SU-DHL-6 (cell line): Measurements from ENCODE around the gene DPP6.

ENCODE experiments used
- H2AFZ ChIP-seq: fragments of 200-600 bp; sonication (generic); 2 replicates; pipeline ENCODE4 v1.6.1; 2014; ENCODE audit warnings: low read depth, mild to moderate bottlenecking, moderate library complexity, mixed read lengths, antibody characterized with exemption, low read length; ENCODE audit not compliant: severe bottlenecking
- H3F3A ChIP-seq: fragments of 200-600 bp; shearing (Covaris generic); 2 replicates; pipeline ENCODE4 v1.6.0; 2016; ENCODE audit warnings: antibody characterized with exemption, mild to moderate bottlenecking; ENCODE audit not compliant: insufficient read depth
- H3K27ac ChIP-seq: fragments of 200-600 bp; sonication (generic); 2 replicates; pipeline ENCODE4 v1.5.1; 2016; ENCODE audit warnings: low read depth, mild to moderate bottlenecking, low read length, moderate library complexity, mixed read lengths
- H3K27me3 ChIP-seq: fragments of 200-600 bp; sonication (generic), shearing (Covaris generic); 2 replicates; pipeline ENCODE4 v1.6.0; 2014; ENCODE audit warnings: mild to moderate bottlenecking, low read length
- H3K36me3 ChIP-seq: fragments of 200-600 bp; sonication (generic); 2 replicates; pipeline ENCODE4 v1.6.1; 2014; ENCODE audit warnings: mild to moderate bottlenecking, low read length, mixed read lengths
- H3K4me2 ChIP-seq: fragments of 300-600, 200-600 bp; shearing (Covaris generic), sonication (generic); 2 replicates; pipeline ENCODE4 v1.6.0; 2014; ENCODE audit warnings: low read length, low read depth, mild to moderate bottlenecking; ENCODE audit not compliant: poor library complexity, severe bottlenecking
- H3K4me3 ChIP-seq: fragments of 200-600 bp; sonication (generic); 2 replicates; pipeline ENCODE4 v1.5.1; 2014; ENCODE audit warnings: antibody characterized with exemption, low read length, mild to moderate bottlenecking, mixed read lengths; ENCODE audit not compliant: insufficient read depth, poor library complexity, severe bottlenecking
- H3K79me2 ChIP-seq: fragments of 200-600 bp; sonication (generic); 2 replicates; pipeline ENCODE4 v1.6.1; 2014; ENCODE audit warnings: mild to moderate bottlenecking, low read length, moderate library complexity; ENCODE audit not compliant: insufficient read depth
- H3K9ac ChIP-seq: fragments of 200-600 bp; sonication (generic); 2 replicates; pipeline ENCODE4 v1.7.0; 2014; ENCODE audit warnings: mild to moderate bottlenecking, low read length
- H3K9me2 ChIP-seq: fragments of 200-600 bp; sonication (generic); replicated peaks from 2 replicates; pipeline ENCODE4 v1.6.1; 2014; ENCODE audit warnings: low read length; ENCODE audit not compliant: insufficient read depth
- H3K9me3 ChIP-seq: fragments of 200-600 bp; sonication (generic); 2 replicates; pipeline ENCODE4 v1.6.1; 2014; ENCODE audit warnings: low read length, mixed read lengths; ENCODE audit not compliant: insufficient read depth
- H4K20me1 ChIP-seq: fragments of 200-600 bp; sonication (generic); 2 replicates; pipeline ENCODE4 v1.6.1; 2014; ENCODE audit warnings: low read depth, mild to moderate bottlenecking, antibody characterized with exemption, low read length, moderate library complexity, mixed read lengths
- EZH2phosphoT487 ChIP-seq: fragments of 200-600 bp; sonication (generic), shearing (Covaris generic); conservative IDR thresholded peaks from 2 replicates; pipeline ENCODE4 v1.6.1; 2018; ENCODE audit warnings: mild to moderate bottlenecking, antibody characterized with exemption, low read length, moderate library complexity, mixed read lengths
- TF ChIP-seq, protein P1 (sequence below): fragments of 200-600 bp; sonication (generic); IDR thresholded peaks from one replicate; pipeline ENCODE4 v1.5.1; 2017; ENCODE audit warnings: antibody characterized with exemption, mild to moderate bottlenecking, low read length, moderate library complexity; ENCODE audit not compliant: insufficient read depth, poor library complexity, severe bottlenecking

DPP6 gene

DNA sequence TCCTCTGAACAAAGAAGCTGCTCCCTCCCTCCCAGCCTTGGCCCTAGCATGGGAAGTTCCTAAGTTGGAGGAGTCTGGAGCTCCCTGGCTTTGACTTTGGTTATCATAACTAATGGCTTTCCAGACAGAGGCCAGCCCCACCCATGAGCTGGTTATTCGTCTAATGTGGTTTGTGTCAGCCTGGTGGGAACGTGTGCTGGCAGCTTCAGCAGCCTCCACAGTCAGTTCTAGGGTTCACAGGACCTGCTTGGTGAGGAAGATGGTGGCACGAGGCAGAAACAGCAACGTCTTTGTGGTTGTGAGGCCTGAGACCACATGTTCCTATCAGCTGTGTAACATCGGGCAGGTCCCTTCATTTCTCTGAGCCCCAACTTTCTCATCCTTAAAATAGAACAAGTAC lies 847.7 kb downstream of the DPP6 start:
- H3K9me2 ChIP-seq: no peaks in the 10 kb centered on the region
- H3K4me2 ChIP-seq: no peak overlapping the region
- H3K4me3 ChIP-seq: no peak overlapping the region
- H3K9me3 ChIP-seq: no peaks in the 10 kb centered on the region
- no peak overlapping the region for H3K9ac ChIP-seq
- H3K36me3 ChIP-seq: no peaks in the 10 kb centered on the region
- no peak overlapping the region for H2AFZ ChIP-seq
- TF ChIP-seq, protein P1, sequence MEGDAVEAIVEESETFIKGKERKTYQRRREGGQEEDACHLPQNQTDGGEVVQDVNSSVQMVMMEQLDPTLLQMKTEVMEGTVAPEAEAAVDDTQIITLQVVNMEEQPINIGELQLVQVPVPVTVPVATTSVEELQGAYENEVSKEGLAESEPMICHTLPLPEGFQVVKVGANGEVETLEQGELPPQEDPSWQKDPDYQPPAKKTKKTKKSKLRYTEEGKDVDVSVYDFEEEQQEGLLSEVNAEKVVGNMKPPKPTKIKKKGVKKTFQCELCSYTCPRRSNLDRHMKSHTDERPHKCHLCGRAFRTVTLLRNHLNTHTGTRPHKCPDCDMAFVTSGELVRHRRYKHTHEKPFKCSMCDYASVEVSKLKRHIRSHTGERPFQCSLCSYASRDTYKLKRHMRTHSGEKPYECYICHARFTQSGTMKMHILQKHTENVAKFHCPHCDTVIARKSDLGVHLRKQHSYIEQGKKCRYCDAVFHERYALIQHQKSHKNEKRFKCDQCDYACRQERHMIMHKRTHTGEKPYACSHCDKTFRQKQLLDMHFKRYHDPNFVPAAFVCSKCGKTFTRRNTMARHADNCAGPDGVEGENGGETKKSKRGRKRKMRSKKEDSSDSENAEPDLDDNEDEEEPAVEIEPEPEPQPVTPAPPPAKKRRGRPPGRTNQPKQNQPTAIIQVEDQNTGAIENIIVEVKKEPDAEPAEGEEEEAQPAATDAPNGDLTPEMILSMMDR: no peak
- no peak for TF ChIP-seq EZH2phosphoT487
- no peaks in the 10 kb centered on the region for H3K27me3 ChIP-seq
- no peaks in the 10 kb centered on the region for H3K79me2 ChIP-seq
- H3K27ac ChIP-seq: no peak overlapping the region
- no peaks in the 10 kb centered on the region for H3F3A ChIP-seq
- H4K20me1 ChIP-seq: no peaks in the 10 kb centered on the region

GRCh38 chr7:154902600-154903082 lies 850.4 kb downstream of the DPP6 start:
- H3K36me3 ChIP-seq: no peaks in the 10 kb centered on the region
- no peaks in the 10 kb centered on the region for H3K79me2 ChIP-seq
- H3K27ac ChIP-seq: no peak overlapping the region
- H3F3A ChIP-seq: no peaks in the 10 kb centered on the region
- H2AFZ ChIP-seq: no peak overlapping the region
- H3K9me2 ChIP-seq: no peaks in the 10 kb centered on the region
- H3K9me3 ChIP-seq: no peaks in the 10 kb centered on the region
- no peak overlapping the region for H3K4me2 ChIP-seq
- no peak overlapping the region for H3K9ac ChIP-seq
- TF ChIP-seq, protein P1: no peak
- no peak for TF ChIP-seq EZH2phosphoT487
- no peak overlapping the region for H3K4me3 ChIP-seq
- no peaks in the 10 kb centered on the region for H3K27me3 ChIP-seq
- H4K20me1 ChIP-seq: no peaks in the 10 kb centered on the region

DNA sequence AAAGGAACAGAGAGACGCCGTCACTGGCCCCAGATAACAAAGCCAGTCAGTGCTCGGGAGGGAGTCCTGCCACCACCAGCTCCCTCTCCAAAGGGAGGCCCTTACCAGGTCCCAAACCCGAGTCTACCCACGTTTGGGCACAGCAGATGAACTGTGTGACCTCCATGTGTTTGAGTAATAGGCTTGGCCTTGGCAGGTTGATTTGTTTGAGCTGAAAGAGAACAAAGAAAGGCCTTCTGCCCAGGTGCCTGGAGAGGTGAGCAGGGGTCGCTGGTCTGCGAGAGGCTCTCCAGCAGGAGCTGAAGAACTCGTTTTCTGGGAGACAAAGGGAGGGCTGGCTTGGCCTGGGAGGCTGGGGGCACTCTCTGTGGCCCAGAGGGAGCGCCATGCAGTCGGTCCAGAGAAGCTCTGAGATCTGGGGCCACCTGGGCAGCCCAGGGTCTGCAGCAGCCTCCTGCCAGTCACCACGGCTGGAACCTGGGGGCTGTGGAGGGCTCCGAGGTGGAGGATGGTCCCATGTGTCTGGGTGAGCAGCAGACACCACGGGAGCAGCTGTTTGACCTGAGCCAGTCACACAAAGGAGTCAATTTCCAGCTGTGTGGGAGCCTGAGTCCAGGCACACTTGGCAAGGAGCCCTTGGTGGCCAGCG lies 851.0 kb downstream of the DPP6 start:
- no peak overlapping the region for H3K4me2 ChIP-seq
- no peaks in the 10 kb centered on the region for H4K20me1 ChIP-seq
- H3K27ac ChIP-seq: no peak overlapping the region
- no peaks in the 10 kb centered on the region for H3K9me3 ChIP-seq
- TF ChIP-seq, protein P1: no peak
- no peak for TF ChIP-seq EZH2phosphoT487
- H3K4me3 ChIP-seq: no peak overlapping the region
- no peaks in the 10 kb centered on the region for H3F3A ChIP-seq
- H3K27me3 ChIP-seq: no peaks in the 10 kb centered on the region
- no peaks in the 10 kb centered on the region for H3K36me3 ChIP-seq
- no peak overlapping the region for H3K9ac ChIP-seq
- H3K9me2 ChIP-seq: no peaks in the 10 kb centered on the region
- no peaks in the 10 kb centered on the region for H3K79me2 ChIP-seq
- H2AFZ ChIP-seq: no peak overlapping the region
